NOMO-1 treated with dmso at 0.1 percent for 144 hours (cell line): ENCODE measurements around the gene ATOH8.

Experiments used
- DNase-seq: peaks from one replicate; lab custom pipeline; 2025; ENCODE audit not compliant: unreplicated experiment; lab: John Stamatoyannopoulos, UW

The ATOH8 gene

GRCh38 chr2:85786444-85786843 lies 32.7 kb downstream of the ATOH8 start:
- no peak for DNase-seq

GRCh38 chr2:85786865-85787264 lies 33.1 kb downstream of the ATOH8 start:
- DNase-seq = no peak

- DNase-seq = no peak
Observed at GRCh38 chr2:85787282-85787980, 33.6 kb downstream of the ATOH8 start.

DNA sequence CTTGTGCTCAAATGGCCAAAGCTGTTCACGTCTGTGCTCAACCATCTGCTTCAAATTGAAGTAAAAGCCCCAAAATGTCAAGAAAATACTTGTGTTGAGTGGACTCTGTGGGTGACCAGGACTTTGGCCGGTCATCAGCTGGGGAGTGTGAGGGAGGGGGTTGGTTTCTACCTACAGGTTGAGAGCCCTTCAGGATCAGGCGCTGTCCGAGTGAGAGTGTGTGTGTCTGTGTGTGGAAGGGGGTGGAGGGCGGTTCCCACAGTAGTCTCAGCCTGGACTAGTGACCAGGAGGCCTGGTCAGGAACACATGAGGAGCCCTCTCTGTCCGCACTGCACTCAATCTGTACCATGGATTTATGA lies 34.2 kb downstream of the ATOH8 start:
- no peak for DNase-seq

DNA sequence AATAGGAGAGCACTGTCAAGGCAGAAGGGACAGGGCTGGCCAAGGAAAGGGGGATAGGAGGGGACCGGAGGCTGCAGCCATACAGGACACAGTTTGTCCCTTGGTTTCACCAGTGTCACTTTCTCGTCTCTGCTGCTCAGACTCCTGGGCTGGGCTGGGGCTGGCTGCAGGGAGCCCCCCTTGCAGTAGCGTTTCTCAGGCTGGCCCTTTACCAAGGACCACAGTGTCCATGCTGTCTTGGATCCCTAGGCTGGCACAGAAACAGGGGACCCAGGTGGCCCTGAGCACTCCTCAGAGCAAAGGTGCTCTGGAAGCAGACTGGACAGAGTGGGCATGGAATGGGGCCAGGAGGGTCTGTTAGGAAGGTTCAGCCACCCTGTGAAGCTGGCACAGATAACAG lies 34.8 kb downstream of the ATOH8 start:
- no peak for DNase-seq

DNA sequence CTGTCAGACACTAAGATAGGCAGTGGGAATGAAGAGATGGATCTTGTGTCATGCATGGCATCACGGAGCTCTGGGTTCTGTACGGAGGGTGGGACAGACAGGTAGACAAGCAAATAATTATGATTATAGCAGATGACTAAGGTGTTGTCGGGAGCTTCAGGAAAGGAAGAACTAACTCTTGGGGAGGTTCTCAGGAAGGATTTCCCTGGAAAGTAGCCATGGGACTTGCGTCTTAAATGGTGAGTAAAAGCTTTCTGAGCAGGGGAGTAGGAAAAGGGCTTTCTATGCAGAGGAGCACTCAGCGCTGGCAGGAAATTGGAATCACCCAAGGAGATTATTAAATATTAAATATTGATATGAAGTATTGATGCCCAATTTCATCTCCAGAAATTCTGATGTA lies 35.5 kb downstream of the ATOH8 start:
- DNase-seq = no peak

DNA sequence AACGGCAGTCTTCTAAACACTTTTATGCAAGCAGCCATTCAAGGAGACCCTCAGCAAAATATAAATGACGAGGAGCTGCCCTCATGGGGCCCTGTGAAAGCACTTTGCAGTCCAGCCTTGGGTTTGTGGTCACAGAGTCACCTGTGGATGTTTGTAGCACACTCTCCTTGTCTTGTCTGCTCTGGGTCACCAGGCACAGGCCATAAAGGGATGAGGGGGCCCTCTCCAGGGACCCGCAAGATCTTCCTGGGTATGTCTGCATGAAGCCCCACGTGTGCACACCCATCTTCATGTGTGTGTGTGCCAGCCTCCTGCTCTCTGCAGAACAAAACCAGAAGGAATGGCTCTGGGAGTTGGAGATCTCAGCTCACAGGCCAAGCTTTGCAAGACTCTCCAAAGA lies 36.2 kb downstream of the ATOH8 start:
- no peak for DNase-seq

DNA sequence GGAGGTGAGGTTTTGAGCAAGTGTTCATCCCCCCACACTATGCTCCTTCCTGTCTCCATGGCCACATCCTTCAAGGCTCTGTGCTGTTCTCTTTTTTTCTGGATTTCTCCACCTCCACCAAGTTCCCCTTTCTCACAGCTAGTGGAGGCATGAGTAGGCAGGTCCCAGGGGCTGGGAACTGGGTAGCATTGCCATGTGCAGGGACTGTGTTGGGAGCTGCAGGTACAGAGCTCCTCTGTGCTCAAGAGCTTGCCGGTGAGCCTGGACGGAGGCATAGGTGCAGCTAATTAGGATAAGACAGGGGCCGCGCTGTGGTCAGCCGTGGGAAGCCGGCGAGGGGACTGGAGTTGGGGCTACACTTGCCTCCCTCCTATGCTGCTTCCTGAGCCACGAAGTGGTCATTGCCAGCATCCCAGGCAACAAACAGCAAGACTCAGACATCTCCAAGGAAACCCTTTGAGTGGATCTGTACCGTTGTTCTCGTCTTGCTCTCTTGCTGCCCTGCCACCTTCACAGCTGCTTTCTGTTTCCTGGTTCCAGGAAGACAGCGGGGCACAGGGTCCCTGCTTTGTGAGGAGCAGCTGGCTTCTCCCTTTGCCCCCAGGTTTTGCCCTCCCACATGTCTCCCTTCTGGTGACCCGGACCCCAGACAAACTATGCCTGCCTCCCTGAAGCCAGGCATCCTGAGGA lies 36.9 kb downstream of the ATOH8 start:
- DNase-seq = peak; percentile 50

GRCh38 chr2:85791704-85792565 lies 38.1 kb downstream of the ATOH8 start:
- DNase-seq = no peak

DNA sequence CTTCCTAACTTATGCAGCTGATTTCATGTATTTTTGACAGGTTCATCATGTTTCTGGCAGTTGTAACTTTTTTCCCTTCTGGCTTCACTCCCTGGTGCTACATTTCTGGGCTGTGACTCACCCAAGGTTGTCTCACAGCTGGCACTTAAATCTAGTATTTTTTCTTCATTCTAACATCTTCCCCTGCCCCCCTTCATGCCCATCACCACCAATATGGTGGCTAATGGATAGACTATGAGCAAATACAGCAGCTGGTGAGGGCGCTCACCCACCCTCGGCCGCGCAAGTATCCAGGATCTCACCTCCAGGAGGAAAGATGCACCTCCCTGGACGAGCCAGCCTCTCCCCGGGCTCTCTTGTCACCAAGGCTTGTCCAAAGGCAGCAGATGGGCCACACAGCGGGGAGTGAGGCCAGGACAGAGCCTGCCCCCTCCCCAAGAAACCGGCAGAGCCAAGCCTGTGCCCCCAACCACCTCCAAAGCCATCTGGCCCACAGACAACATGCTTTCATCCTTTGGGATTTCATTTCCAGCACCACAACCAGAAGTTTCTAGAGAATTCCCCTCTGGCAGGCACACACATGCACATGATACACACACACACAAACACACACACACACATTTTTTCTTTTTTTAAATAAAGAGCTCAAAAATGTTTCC lies 39.1 kb downstream of the ATOH8 start:
- DNase-seq = no peak

GRCh38 chr2:85793584-85793983 lies 39.8 kb downstream of the ATOH8 start:
- DNase-seq = no peak

GRCh38 chr2:85794038-85794441 lies 40.2 kb downstream of the ATOH8 start:
- no peak for DNase-seq

- DNase-seq = no peak
Observed at GRCh38 chr2:85794491-85795121, 40.8 kb downstream of the ATOH8 start.

- no peak for DNase-seq
Observed at GRCh38 chr2:85795331-85796045, 41.7 kb downstream of the ATOH8 start.

- no peak for DNase-seq
Observed at GRCh38 chr2:85796046-85796340, 42.2 kb downstream of the ATOH8 start.

DNA sequence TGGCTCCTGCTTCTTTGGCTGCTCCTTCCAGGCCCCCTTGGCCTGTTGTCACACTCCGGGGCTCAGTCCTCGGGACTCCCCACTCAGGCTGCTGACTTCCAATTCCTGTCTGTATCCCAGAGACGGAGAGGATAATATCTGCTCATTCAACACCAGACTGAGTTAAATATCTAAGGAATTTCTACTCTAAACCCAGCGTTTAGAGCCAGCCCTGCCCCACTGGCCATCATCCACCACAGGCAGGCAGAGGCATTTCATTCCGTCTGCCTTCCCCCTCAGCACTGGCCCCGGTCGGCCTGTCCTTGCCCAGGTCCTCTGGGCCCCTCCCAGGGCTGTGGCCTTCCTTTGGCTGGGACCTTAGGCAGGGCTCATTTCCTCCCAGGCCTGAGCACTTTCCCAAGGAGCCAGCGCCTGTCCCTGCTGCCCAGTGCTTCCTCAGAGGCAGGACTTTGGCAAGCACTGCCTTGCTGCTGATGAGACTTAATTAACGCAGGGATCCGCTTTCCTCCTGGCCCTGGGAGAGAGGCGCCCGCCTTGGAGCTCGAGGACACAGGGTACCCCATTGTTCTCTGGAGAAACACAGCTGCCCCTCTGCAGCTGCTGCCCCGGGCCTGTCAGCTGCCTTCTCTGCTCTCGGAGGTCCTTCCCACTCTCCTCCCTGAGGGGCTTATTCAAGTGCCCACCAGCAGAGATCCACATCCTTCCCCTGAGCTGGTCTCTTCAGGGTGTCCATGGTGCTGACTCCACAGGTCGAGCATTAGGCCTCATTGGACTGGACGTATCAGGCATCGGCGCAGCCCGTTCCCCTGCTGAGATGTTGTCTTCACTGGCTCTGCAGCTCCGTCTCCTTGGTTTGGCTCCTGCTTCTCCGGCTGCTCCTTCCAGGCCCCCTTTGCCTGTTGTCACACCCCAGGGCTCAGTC lies 42.8 kb downstream of the ATOH8 start:
- no peak for DNase-seq

DNA sequence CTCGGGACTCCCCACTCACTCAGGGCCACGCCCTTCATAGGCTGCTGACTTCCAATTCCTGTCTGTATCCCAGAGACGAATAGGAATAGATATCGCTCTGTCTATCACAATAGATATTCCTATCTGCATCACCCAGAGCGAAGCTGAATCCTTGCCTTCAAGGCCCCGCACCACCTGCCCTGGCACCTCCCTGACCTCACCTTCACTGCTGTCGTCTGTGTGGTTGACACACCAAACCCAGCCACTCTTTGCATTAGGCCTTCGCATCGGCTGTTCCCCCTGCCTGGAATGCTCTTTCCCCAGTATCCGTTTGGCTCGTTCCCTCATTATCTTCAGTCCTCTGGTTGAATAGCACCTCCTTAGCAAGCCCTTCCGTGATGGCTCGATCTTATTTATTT lies 43.5 kb downstream of the ATOH8 start:
- no peak for DNase-seq

DNA sequence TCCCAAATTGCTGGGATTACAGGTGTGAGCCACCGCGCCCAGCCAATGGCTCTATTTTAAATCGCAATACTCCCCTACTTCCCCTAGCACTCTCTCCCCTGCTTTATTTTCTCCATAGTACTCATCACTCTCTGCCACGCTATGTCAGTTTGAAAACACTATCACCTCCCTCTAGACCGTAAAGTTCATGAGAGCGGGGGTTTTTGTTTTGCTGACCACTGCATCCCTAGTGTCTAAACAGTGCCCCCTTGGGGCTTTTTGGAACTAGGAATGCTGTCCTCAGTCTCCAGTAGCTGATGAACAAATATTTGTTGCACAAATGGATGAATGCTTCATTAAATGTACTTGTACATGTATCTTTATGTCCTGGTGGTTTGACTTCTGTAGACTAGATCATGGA lies 44.1 kb downstream of the ATOH8 start:
- no peak for DNase-seq

GRCh38 chr2:85799215-85799956 lies 45.6 kb downstream of the ATOH8 start:
- no peak for DNase-seq
